Measurements from ENCODE around the gene RTN1. TPM values are rescaled to one million over a fixed set of nuclear protein-coding genes. Genes with fewer than 3 reads are reported as not detected.

The RTN1 gene
- total RNA-seq, 2 donors from 2014 or later = 8.6 to 11.2 TPM

DNA sequence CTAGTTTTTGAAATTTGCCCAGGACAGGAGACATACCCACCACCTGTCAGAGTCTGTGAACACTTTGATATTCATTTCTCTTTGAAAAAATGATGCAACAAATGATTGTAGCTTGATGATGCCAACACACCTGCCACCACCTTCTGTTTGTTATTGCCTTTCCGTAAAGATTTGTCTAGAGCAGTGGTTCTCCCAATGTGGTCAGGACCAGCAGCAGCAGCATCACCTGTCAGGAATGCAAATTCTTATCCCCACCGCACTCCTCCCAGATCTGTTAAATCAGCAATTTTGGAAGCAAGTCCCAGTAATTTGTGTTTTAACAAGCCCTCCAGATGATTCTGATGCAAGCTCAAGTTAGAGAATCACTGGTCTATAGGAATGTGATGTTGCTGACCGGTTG is 303.9 kb downstream of the RTN1 start:
- TF ChIP-seq, protein P1, sequence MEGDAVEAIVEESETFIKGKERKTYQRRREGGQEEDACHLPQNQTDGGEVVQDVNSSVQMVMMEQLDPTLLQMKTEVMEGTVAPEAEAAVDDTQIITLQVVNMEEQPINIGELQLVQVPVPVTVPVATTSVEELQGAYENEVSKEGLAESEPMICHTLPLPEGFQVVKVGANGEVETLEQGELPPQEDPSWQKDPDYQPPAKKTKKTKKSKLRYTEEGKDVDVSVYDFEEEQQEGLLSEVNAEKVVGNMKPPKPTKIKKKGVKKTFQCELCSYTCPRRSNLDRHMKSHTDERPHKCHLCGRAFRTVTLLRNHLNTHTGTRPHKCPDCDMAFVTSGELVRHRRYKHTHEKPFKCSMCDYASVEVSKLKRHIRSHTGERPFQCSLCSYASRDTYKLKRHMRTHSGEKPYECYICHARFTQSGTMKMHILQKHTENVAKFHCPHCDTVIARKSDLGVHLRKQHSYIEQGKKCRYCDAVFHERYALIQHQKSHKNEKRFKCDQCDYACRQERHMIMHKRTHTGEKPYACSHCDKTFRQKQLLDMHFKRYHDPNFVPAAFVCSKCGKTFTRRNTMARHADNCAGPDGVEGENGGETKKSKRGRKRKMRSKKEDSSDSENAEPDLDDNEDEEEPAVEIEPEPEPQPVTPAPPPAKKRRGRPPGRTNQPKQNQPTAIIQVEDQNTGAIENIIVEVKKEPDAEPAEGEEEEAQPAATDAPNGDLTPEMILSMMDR (IDR thresholded peaks at IDR 0.05) = no peak
- TF ChIP-seq POLR2A (IDR thresholded peaks at IDR 0.05) = no peak
- Histone ChIP-seq H3K4me3 (no peak overlapping the region), H3K4me1 (no peaks in the 10 kb centered on the region), H3K36me3 (replicated peaks in 1 of 2; ENCODE audit: insufficient read depth in 1 of 2, low read depth in 2 of 2) (no peaks in the 10 kb centered on the region), H3K27me3 (no peaks in the 10 kb centered on the region), H3K9me3 (no peaks in the 10 kb centered on the region), H3K27ac (no peak overlapping the region)
- ATAC-seq (no peak), DNase-seq (no peak)
- intact Hi-C loops (cut with DNase I) = no loop called here
- WGBS, 2 donors = 65 to 67% methylated on average over 3 of the region's 3 CpGs

DNA sequence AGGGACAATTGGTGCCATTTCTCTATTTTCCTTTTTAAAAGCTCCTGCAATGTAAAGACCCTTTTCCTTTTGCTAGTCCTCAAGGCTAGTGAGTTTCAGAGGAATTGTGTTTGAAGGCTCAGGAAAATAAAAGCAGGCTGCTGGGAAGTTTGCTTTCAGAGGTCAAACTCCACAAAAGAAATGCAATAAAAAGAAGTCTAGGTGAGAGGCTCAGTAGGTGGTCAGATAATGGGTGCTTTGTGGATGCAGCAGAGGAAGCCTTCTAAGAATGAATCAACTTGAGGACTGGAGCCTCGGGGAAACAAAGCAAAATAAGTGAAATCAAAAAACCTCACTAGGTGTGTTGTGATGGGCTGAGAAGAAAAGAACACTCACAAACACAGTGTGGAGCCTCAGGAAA is 304.3 kb downstream of the RTN1 start:
- Histone ChIP-seq H3K4me1 (no peaks in the 10 kb centered on the region), H3K27ac (no peak overlapping the region), H3K36me3 (replicated peaks in 1 of 2; ENCODE audit: insufficient read depth in 1 of 2, low read depth in 2 of 2) (no peaks in the 10 kb centered on the region), H3K27me3 (no peaks in the 10 kb centered on the region), H3K9me3 (no peaks in the 10 kb centered on the region), H3K4me3 (no peak overlapping the region)
- intact Hi-C loops (cut with DNase I) = no loop called here
- ATAC-seq = no peak
- no peak for DNase-seq
- 42 to 58% methylated on average over 1 of the region's 1 CpG for WGBS, 2 donors
- TF ChIP-seq, protein P1 (IDR thresholded peaks at IDR 0.05) = no peak
- no peak for TF ChIP-seq POLR2A (IDR thresholded peaks at IDR 0.05)

GRCh38 chr14:59565087-59565486 is 305.5 kb downstream of the RTN1 start:
- WGBS, 2 donors = 53 to 73% methylated on average over 1 of the region's 1 CpG
- DNase-seq (no peak), ATAC-seq (no peak)
- H3K4me3 ChIP-seq = no peak overlapping the region
- H3K27me3 ChIP-seq = no peaks in the 10 kb centered on the region
- no peaks in the 10 kb centered on the region for H3K4me1 ChIP-seq
- TF ChIP-seq, protein P1 (IDR thresholded peaks at IDR 0.05) = no peak
- no peak for TF ChIP-seq POLR2A (IDR thresholded peaks at IDR 0.05)
- H3K9me3 ChIP-seq = no peaks in the 10 kb centered on the region
- intact Hi-C loops (cut with DNase I) = no loop called here
- H3K36me3 ChIP-seq (replicated peaks in 1 of 2; ENCODE audit: insufficient read depth in 1 of 2, low read depth in 2 of 2) = no peaks in the 10 kb centered on the region
- H3K27ac ChIP-seq = no peak overlapping the region

- Histone ChIP-seq H3K9me3 (no peaks in the 10 kb centered on the region), H3K4me1 (no peaks in the 10 kb centered on the region), H3K27me3 (no peaks in the 10 kb centered on the region), H3K27ac (no peak overlapping the region), H3K36me3 (replicated peaks in 1 of 2; ENCODE audit: insufficient read depth in 1 of 2, low read depth in 2 of 2) (no peaks in the 10 kb centered on the region), H3K4me3 (no peak overlapping the region)
- TF ChIP-seq, protein P1 (IDR thresholded peaks at IDR 0.05) = no peak
- TF ChIP-seq POLR2A (IDR thresholded peaks at IDR 0.05) = no peak
- DNase-seq = no peak
- intact Hi-C loops (cut with DNase I) = no loop called here
- WGBS, 2 donors = 25 to 27% methylated on average over 2 of the region's 2 CpGs
- ATAC-seq = no peak
Measured at GRCh38 chr14:59564366-59564765, 306.2 kb downstream of the RTN1 start.

- no peaks in the 10 kb centered on the region for H3K27me3 ChIP-seq
- no peak for ATAC-seq
- WGBS, 2 donors = 54 to 62% methylated on average over 2 of the region's 2 CpGs
- H3K27ac ChIP-seq = no peak overlapping the region
- no peak for DNase-seq
- intact Hi-C loops (cut with DNase I) = no loop called here
- H3K36me3 ChIP-seq (replicated peaks in 1 of 2; ENCODE audit: insufficient read depth in 1 of 2, low read depth in 2 of 2) = no peaks in the 10 kb centered on the region
- H3K4me1 ChIP-seq = no peaks in the 10 kb centered on the region
- no peak overlapping the region for H3K4me3 ChIP-seq
- no peaks in the 10 kb centered on the region for H3K9me3 ChIP-seq
- TF ChIP-seq, protein P1 (IDR thresholded peaks at IDR 0.05) = no peak
- TF ChIP-seq POLR2A (IDR thresholded peaks at IDR 0.05) = no peak
Measured at GRCh38 chr14:59547310-59547709, 323.3 kb downstream of the RTN1 start.
